Measurements from ENCODE around the gene TRIM26.

- TF ChIP-seq POU6F1 (CRISPR knock-in tag; IDR thresholded peaks at IDR 0.05; ENCODE audit: borderline replicate concordance, low read depth) (no peak), PATZ1 (CRISPR knock-in tag; IDR thresholded peaks at IDR 0.05; ENCODE audit: borderline replicate concordance) (no peak), ZFP3 (CRISPR knock-in tag; IDR thresholded peaks at IDR 0.05) (no peak), ZFP30 (CRISPR knock-in tag; IDR thresholded peaks at IDR 0.05) (no peak)
Observed at GRCh38 chr6:30157999-30158398, 55.2 kb downstream of the TRIM26 start.
